ENCODE data around the gene FKBP8. TPM values are rescaled to one million over a fixed set of nuclear protein-coding genes. Genes with fewer than 3 reads are reported as not detected.

Gene FKBP8
- polyA plus RNA-seq, 1 donor (not counting 4 experiments of a cell fraction or from before 2014, with no cell fraction given), result 115 TPM

- H3K4me2 ChIP-seq (ENCODE audit: control insufficient read depth, extremely low read depth, insufficient read depth, low read depth, low read length), result no peak overlapping the region
- no peaks in the 10 kb centered on the region for H4K20me1 ChIP-seq (ENCODE audit: control insufficient read depth, extremely low read depth, insufficient read depth, low read length)
- H3K4me3 ChIP-seq (ENCODE audit: control insufficient read depth in 2 of 3, extremely low read depth in 1 of 3, insufficient read depth in 2 of 3, low read depth in 1 of 3, low read length in 3 of 3), result no peak overlapping the region
- H3K27ac ChIP-seq (ENCODE audit: control insufficient read depth, insufficient read depth, low read length), result no peak overlapping the region
- H3K4me1 ChIP-seq (ENCODE audit: control insufficient read depth, extremely low read depth, insufficient read depth, low read length), result no peaks in the 10 kb centered on the region
- DNase-seq (ENCODE audit: low read depth, low spot score) (no peak), FAIRE-seq (no peak)
- no peaks in the 10 kb centered on the region for H3K27me3 ChIP-seq (ENCODE audit: control insufficient read depth, extremely low read depth, insufficient read depth, low read length)
- no peak overlapping the region for H3K9ac ChIP-seq (ENCODE audit: control insufficient read depth, extremely low read depth, insufficient read depth, low read length)
- TF ChIP-seq EZH2 (IDR thresholded peaks at IDR 0.05; ENCODE audit: low read length) (no peak), CTCF (optimal IDR thresholded peaks at IDR 0.05 in 1 of 3, IDR thresholded peaks at IDR 0.05 in 1 of 3, conservative IDR thresholded peaks at IDR 0.05 in 1 of 3; ENCODE audit: extremely low read depth in 1 of 3, insufficient read depth in 2 of 3, low read length in 3 of 3) (no peak)
- H3K9me1 ChIP-seq (ENCODE audit: control insufficient read depth, extremely low read depth, insufficient read depth, low read length), result no peaks in the 10 kb centered on the region
- no peak overlapping the region for H2AFZ ChIP-seq (ENCODE audit: control insufficient read depth, low read length)
- H3K36me3 ChIP-seq (ENCODE audit: control insufficient read depth in 2 of 2, extremely low read depth in 1 of 2, insufficient read depth in 2 of 2, low read length in 2 of 2), result peaks cover 37 to 40% of the 10 kb centered on the region in 2 experiments
- H3K9me3 ChIP-seq (ENCODE audit: control insufficient read depth, low read depth, low read length), result no peaks in the 10 kb centered on the region
- dilution Hi-C loops (cut with MboI; ENCODE audit: extremely low pct_ligation_motif_present, low sequenced_read_pairs), result no loop called here
- H3K79me2 ChIP-seq (ENCODE audit: control insufficient read depth, insufficient read depth, low read length), result peaks cover 3% of the 10 kb centered on the region
These were observed 23.6 kb upstream of the FKBP8 start for GRCh38 chr19:18566953-18567352.

- H3K79me2 ChIP-seq (ENCODE audit: control insufficient read depth, insufficient read depth, low read length), result peaks cover 34% of the 10 kb centered on the region
- dilution Hi-C loops (cut with MboI; ENCODE audit: extremely low pct_ligation_motif_present, low sequenced_read_pairs), result no loop called here
- H3K27me3 ChIP-seq (ENCODE audit: control insufficient read depth, extremely low read depth, insufficient read depth, low read length), result no peaks in the 10 kb centered on the region
- H2AFZ ChIP-seq (ENCODE audit: control insufficient read depth, low read length), result no peak overlapping the region
- no peak overlapping the region for H3K9ac ChIP-seq (ENCODE audit: control insufficient read depth, extremely low read depth, insufficient read depth, low read length)
- no peaks in the 10 kb centered on the region for H3K9me3 ChIP-seq (ENCODE audit: control insufficient read depth, low read depth, low read length)
- TF ChIP-seq EZH2 (IDR thresholded peaks at IDR 0.05; ENCODE audit: low read length) (no peak), CTCF (optimal IDR thresholded peaks at IDR 0.05 in 1 of 3, IDR thresholded peaks at IDR 0.05 in 1 of 3, conservative IDR thresholded peaks at IDR 0.05 in 1 of 3; ENCODE audit: extremely low read depth in 1 of 3, insufficient read depth in 2 of 3, low read length in 3 of 3) (no peak)
- H3K4me1 ChIP-seq (ENCODE audit: control insufficient read depth, extremely low read depth, insufficient read depth, low read length), result peaks cover 11% of the 10 kb centered on the region
- no peak overlapping the region for H3K4me3 ChIP-seq (ENCODE audit: control insufficient read depth in 2 of 3, extremely low read depth in 1 of 3, insufficient read depth in 2 of 3, low read depth in 1 of 3, low read length in 3 of 3)
- H3K4me2 ChIP-seq (ENCODE audit: control insufficient read depth, extremely low read depth, insufficient read depth, low read depth, low read length), result no peak overlapping the region
- H3K27ac ChIP-seq (ENCODE audit: control insufficient read depth, insufficient read depth, low read length), result no peak overlapping the region
- no peak for DNase-seq (ENCODE audit: low read depth, low spot score)
- H3K9me1 ChIP-seq (ENCODE audit: control insufficient read depth, extremely low read depth, insufficient read depth, low read length), result no peaks in the 10 kb centered on the region
- H3K36me3 ChIP-seq (ENCODE audit: control insufficient read depth in 2 of 2, extremely low read depth in 1 of 2, insufficient read depth in 2 of 2, low read length in 2 of 2), result peaks cover 26 to 30% of the 10 kb centered on the region in 2 experiments
- H4K20me1 ChIP-seq (ENCODE audit: control insufficient read depth, extremely low read depth, insufficient read depth, low read length), result no peaks in the 10 kb centered on the region
- no peak for FAIRE-seq
These were observed 18.7 kb upstream of the FKBP8 start for GRCh38 chr19:18562086-18562485.

Measured in keratinocyte (primary cell).